T follicular helper cell (primary cell): Measurements from ENCODE around the gene HSPA12B.

Experiments
- DNase-seq: peaks from one replicate; pipeline ENCODE4 v3.0.0-alpha.2; 2020; ENCODE audit warnings: low read depth

The HSPA12B gene

GRCh38 chr20:3749087-3749688 lies 16.7 kb downstream of the HSPA12B start:
- DNase-seq: no peak

DNA sequence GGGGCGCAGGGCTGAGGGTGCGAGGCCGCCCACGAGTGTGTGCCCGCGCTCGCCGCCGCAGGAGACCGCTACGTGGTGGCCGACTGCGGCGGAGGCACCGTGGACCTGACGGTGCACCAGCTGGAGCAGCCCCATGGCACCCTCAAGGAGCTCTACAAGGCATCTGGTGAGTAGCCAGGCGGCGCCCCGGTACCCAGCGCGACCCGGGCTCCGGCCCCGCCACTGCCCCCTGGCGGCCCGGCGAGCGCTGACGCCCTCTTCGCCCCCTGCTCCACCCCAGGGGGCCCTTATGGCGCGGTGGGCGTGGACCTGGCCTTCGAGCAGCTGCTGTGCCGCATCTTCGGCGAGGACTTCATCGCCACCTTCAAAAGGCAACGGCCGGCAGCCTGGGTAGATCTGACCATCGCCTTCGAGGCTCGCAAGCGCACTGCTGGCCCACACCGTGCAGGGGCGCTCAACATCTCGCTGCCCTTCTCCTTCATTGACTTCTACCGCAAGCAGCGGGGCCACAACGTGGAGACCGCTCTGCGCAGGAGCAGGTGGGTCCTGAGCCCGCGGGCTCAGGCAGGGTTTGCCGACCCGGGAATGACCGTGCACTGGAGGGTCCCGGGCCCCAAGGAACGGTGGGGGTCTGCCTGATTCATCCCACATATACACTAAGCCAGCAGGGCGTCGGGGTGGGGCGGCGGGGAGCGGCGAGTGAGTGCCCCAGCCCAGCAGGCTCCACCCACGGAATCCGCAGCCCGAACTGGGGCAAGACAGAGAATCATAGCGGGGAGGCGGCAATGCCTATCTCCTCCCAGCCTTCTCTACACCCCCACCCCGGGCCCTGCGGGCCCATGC lies 17.4 kb downstream of the HSPA12B start:
- DNase-seq: no peak

DNA sequence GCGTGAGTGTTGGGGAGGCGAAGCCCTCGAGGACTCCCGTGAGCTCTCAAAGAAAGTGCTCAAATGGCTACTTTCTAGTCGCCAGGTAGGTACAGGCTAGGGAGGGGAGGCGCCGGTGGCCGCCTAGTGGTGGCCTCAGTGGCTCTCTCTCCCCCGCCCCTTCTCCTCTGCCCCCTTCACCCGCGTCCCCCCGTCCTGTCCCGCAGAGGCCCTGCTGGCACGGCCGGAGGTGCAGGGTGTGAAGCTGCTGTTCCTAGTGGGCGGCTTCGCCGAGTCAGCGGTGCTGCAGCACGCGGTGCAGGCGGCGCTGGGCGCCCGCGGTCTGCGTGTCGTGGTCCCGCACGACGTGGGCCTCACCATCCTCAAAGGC lies 18.8 kb downstream of the HSPA12B start:
- no peak for DNase-seq

- peak; percentile 26 for DNase-seq
Observed at GRCh38 chr20:3751675-3752385, 19.3 kb downstream of the HSPA12B start.

- DNase-seq: no peak
Observed at GRCh38 chr20:3752386-3752759, 19.9 kb downstream of the HSPA12B start.

- peak; percentile 42 for DNase-seq
Observed at GRCh38 chr20:3753098-3753497, 20.6 kb downstream of the HSPA12B start.

DNA sequence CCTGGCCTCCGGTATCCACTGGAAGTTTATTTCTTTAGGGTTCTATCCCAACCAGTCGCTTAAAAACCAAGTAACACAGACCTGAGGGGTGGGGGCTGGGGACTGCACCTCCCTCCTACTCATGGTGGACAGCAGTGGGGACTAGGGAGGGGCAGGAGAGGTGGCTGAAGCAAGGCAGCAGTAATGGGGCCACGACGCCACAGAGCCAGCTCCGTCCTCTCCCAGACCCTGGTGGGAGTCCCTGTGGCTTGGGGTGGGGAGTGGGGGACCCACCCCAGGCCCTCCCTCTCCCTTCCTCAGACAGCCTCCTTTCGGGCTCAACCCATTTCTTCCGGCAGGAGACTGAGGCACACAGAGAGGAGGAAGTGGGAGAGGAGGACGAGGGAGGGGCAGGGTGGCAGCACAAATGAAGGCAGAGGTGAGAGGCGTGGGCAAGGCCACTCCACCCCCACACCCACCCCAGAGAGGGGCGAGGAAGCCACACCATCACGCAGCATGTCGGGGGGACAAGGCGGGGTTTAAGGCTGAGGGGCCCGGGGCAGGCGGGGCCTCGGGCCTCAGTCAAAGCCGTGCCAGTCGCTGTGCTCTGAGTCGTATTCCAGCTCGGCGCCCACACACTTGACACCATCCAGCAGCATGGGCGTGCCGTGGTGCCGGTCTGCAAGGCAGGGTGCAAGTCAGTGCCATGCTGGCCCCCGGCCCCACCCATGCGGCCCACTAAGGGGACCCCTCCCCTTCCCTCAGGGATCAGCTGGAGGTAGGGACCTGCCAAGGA lies 21.2 kb downstream of the HSPA12B start:
- DNase-seq: no peak

DNA sequence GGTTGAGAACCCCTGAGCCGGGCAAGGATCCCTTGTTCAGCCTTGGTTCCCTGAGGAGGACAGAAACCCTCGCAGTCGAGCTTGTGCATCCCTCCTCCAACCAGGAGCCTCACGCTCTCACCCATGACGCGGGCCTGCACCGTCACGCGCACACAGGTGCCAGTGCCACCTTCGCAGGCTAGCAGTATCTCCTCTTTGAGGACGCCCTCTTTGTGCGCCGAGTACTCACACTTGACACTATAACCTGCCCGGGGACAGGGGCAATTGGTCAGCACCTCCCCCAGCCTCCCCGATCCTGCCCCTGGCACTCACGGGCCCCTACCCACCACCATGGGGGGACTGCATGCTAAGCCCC lies 21.8 kb downstream of the HSPA12B start:
- no peak for DNase-seq

DNA sequence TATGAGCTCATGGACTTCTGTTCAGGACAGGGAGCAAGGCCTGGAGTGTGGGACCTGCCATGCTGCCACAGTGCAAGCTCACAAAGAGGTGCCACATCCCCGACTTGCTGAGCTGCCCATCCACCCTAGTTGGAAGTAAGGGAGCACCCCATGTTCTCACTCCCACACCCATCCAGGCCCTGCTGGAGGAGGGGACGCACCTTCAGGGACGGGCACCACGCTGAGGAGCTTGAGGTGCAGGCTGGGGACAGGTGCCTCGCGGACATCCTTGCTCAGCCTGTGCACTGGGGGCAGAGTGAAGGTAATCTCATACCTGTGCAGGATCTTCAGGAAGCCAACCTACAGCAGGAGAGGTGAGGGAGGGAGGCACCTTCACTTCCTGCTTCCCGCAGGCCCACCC lies 22.8 kb downstream of the HSPA12B start:
- no peak for DNase-seq

- no peak for DNase-seq
Observed at GRCh38 chr20:3755814-3756480, 23.5 kb downstream of the HSPA12B start.

DNA sequence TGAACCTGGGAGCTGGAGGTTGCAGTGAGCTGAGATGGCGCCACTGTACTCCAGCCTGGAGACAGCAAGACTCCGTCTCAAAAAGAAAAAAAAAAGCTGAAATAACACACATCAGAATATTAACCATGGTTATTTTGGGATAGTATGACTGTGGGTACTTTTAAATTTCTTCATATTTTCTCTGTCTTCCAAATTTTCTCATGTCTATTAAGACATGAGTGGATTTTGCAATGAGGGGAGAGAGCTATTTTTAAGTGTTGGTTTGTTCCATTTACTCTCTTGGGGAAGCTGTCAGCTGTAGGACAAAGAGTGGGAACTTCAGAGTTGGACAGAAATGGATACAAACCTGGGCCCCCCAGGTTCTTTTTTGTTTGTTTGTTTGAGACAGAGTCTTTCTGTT lies 24.8 kb downstream of the HSPA12B start:
- DNase-seq: no peak

- DNase-seq: no peak
Observed at GRCh38 chr20:3758566-3758965, 26.1 kb downstream of the HSPA12B start.

DNA sequence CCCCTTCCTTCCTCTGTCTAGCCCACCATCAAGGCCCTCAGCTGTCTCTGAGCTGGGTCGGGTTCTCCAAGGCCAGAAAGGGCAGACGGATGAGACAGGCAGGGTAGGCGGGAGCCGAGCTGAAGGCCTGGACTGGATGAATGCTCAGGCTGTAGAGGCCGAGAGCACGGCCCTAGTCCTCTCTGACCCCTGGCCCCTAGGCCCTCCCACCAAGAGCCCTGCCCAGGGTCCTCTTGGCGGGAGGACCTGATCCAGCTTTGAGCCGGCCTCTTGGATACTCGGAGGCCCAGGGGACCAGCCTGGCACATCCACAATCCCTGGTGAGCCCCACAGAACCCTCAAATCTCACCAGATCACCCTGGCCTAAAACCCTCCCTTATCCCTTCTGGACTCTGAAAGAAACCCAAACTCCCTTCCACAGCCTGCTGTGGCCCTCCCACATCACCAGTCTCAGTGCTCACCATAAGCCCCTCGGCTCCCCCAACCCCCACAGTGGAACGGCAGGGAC lies 26.9 kb downstream of the HSPA12B start:
- DNase-seq: no peak

- DNase-seq: no peak
Observed at GRCh38 chr20:3759884-3760283, 27.4 kb downstream of the HSPA12B start.

DNA sequence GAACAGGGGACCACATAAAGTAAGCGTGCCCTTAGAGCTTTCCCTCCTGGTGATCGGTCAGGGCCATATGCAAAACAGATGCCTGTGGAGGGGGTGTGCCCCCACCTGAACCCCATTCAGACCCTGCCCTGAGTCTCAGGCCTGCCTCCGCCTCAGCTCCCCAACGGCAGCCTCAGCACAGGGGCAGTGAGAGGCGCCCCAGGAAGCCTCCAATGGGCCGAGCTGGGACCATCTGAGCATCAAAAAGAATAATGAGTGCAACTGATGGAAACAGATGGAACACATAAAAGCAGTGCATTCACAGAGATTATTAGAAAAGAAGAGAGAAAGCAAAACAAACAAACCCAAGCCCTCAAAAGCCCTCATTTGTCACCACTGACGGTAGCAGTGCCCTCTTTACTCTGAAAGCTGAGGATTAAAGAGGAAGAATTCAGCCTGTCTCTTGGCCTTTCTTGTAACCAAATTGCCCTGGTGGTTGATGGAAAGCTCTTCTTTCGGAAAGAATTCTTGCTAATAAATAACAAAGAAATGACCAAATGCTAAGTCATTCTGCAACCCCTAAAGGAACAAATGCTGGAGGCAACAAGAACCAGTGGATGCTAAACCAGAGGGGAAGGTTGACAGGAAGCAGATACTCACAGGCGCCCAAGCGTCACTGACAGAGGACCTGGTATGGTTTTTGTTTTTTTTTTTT lies 28.3 kb downstream of the HSPA12B start:
- no peak for DNase-seq

- DNase-seq: no peak
Observed at GRCh38 chr20:3763671-3764601, 31.5 kb downstream of the HSPA12B start.

- DNase-seq: no peak
Observed at GRCh38 chr20:3764659-3765058, 32.2 kb downstream of the HSPA12B start.

GRCh38 chr20:3765171-3765882 lies 32.8 kb downstream of the HSPA12B start:
- no peak for DNase-seq

GRCh38 chr20:3766422-3767109 lies 34.1 kb downstream of the HSPA12B start:
- no peak for DNase-seq
